SU-DHL-6 (cell line): ENCODE results near the gene IFFO2.

Experiments
- H2AFZ ChIP-seq: fragments of 200-600 bp; sonication (generic); 2 replicates; pipeline ENCODE4 v1.6.1; 2014; ENCODE audit warnings: low read depth, mild to moderate bottlenecking, moderate library complexity, mixed read lengths, antibody characterized with exemption, low read length; ENCODE audit not compliant: severe bottlenecking
- H3F3A ChIP-seq: fragments of 200-600 bp; shearing (Covaris generic); 2 replicates; pipeline ENCODE4 v1.6.0; 2016; ENCODE audit warnings: antibody characterized with exemption, mild to moderate bottlenecking; ENCODE audit not compliant: insufficient read depth
- H3K27ac ChIP-seq: fragments of 200-600 bp; sonication (generic); 2 replicates; pipeline ENCODE4 v1.5.1; 2016; ENCODE audit warnings: low read depth, mild to moderate bottlenecking, low read length, moderate library complexity, mixed read lengths
- H3K27me3 ChIP-seq: fragments of 200-600 bp; sonication (generic), shearing (Covaris generic); 2 replicates; pipeline ENCODE4 v1.6.0; 2014; ENCODE audit warnings: mild to moderate bottlenecking, low read length
- H3K36me3 ChIP-seq: fragments of 200-600 bp; sonication (generic); 2 replicates; pipeline ENCODE4 v1.6.1; 2014; ENCODE audit warnings: mild to moderate bottlenecking, low read length, mixed read lengths
- H3K4me2 ChIP-seq: fragments of 300-600, 200-600 bp; shearing (Covaris generic), sonication (generic); 2 replicates; pipeline ENCODE4 v1.6.0; 2014; ENCODE audit warnings: low read length, low read depth, mild to moderate bottlenecking; ENCODE audit not compliant: poor library complexity, severe bottlenecking
- H3K4me3 ChIP-seq: fragments of 200-600 bp; sonication (generic); 2 replicates; pipeline ENCODE4 v1.5.1; 2014; ENCODE audit warnings: antibody characterized with exemption, low read length, mild to moderate bottlenecking, mixed read lengths; ENCODE audit not compliant: insufficient read depth, poor library complexity, severe bottlenecking
- H3K79me2 ChIP-seq: fragments of 200-600 bp; sonication (generic); 2 replicates; pipeline ENCODE4 v1.6.1; 2014; ENCODE audit warnings: mild to moderate bottlenecking, low read length, moderate library complexity; ENCODE audit not compliant: insufficient read depth
- H3K9ac ChIP-seq: fragments of 200-600 bp; sonication (generic); 2 replicates; pipeline ENCODE4 v1.7.0; 2014; ENCODE audit warnings: mild to moderate bottlenecking, low read length
- H3K9me2 ChIP-seq: fragments of 200-600 bp; sonication (generic); replicated peaks from 2 replicates; pipeline ENCODE4 v1.6.1; 2014; ENCODE audit warnings: low read length; ENCODE audit not compliant: insufficient read depth
- H3K9me3 ChIP-seq: fragments of 200-600 bp; sonication (generic); 2 replicates; pipeline ENCODE4 v1.6.1; 2014; ENCODE audit warnings: low read length, mixed read lengths; ENCODE audit not compliant: insufficient read depth
- H4K20me1 ChIP-seq: fragments of 200-600 bp; sonication (generic); 2 replicates; pipeline ENCODE4 v1.6.1; 2014; ENCODE audit warnings: low read depth, mild to moderate bottlenecking, antibody characterized with exemption, low read length, moderate library complexity, mixed read lengths
- EZH2phosphoT487 ChIP-seq: fragments of 200-600 bp; sonication (generic), shearing (Covaris generic); conservative IDR thresholded peaks from 2 replicates; pipeline ENCODE4 v1.6.1; 2018; ENCODE audit warnings: mild to moderate bottlenecking, antibody characterized with exemption, low read length, moderate library complexity, mixed read lengths
- TF ChIP-seq, protein P1 (sequence below): fragments of 200-600 bp; sonication (generic); IDR thresholded peaks from one replicate; pipeline ENCODE4 v1.5.1; 2017; ENCODE audit warnings: antibody characterized with exemption, mild to moderate bottlenecking, low read length, moderate library complexity; ENCODE audit not compliant: insufficient read depth, poor library complexity, severe bottlenecking

The IFFO2 gene

DNA sequence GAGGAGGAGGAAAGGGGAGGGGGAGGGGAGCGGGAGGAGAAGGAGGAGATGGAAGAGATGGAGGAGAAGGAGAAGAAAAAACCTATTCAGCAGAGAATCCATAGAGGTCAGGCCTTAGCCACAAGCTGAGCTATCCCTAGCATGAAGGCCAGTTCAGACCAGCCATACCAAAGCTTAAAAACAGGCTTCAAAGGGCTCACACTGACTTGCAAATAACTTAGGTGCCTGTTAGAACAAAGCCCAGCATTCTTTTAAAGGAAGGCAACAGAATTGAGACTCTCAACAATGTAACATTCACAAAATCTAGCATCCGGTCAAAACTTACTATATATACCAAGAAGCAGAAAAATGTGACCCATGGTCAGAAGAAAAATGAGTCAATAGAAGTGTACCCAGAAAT, 43.6 kb upstream of the IFFO2 start:
- H3K4me2 ChIP-seq = no peak overlapping the region
- no peaks in the 10 kb centered on the region for H3K27me3 ChIP-seq
- no peak overlapping the region for H3K9ac ChIP-seq
- no peak overlapping the region for H2AFZ ChIP-seq
- no peaks in the 10 kb centered on the region for H3F3A ChIP-seq
- TF ChIP-seq, protein P1, sequence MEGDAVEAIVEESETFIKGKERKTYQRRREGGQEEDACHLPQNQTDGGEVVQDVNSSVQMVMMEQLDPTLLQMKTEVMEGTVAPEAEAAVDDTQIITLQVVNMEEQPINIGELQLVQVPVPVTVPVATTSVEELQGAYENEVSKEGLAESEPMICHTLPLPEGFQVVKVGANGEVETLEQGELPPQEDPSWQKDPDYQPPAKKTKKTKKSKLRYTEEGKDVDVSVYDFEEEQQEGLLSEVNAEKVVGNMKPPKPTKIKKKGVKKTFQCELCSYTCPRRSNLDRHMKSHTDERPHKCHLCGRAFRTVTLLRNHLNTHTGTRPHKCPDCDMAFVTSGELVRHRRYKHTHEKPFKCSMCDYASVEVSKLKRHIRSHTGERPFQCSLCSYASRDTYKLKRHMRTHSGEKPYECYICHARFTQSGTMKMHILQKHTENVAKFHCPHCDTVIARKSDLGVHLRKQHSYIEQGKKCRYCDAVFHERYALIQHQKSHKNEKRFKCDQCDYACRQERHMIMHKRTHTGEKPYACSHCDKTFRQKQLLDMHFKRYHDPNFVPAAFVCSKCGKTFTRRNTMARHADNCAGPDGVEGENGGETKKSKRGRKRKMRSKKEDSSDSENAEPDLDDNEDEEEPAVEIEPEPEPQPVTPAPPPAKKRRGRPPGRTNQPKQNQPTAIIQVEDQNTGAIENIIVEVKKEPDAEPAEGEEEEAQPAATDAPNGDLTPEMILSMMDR = no peak
- TF ChIP-seq EZH2phosphoT487 = no peak
- no peaks in the 10 kb centered on the region for H3K36me3 ChIP-seq
- no peak overlapping the region for H3K4me3 ChIP-seq
- H3K9me3 ChIP-seq = no peaks in the 10 kb centered on the region
- H3K79me2 ChIP-seq = no peaks in the 10 kb centered on the region
- no peak overlapping the region for H3K27ac ChIP-seq
- H4K20me1 ChIP-seq = no peaks in the 10 kb centered on the region
- no peaks in the 10 kb centered on the region for H3K9me2 ChIP-seq

DNA sequence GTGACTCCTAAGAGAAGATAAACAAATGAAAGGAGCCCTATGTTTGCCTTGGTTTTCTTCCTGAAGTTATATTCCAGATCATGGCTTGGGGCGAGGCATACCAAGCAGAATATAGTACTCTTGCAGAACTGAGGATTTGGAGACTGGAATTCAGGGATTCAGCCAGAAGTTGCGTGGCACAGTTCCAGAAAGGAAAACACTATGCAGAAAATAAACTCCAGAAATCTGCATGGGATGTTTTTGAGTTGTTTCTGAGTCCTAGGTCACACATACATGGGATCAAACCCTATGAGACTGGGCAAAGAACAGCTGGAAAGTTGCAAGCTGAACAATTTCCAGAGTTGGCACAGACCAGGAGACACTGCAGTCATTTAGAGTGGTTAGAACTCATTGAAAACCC, 42.9 kb upstream of the IFFO2 start:
- H3K36me3 ChIP-seq = no peaks in the 10 kb centered on the region
- H3K9me3 ChIP-seq = no peaks in the 10 kb centered on the region
- TF ChIP-seq, protein P1 = no peak
- no peak for TF ChIP-seq EZH2phosphoT487
- no peak overlapping the region for H3K27ac ChIP-seq
- H3K79me2 ChIP-seq = no peaks in the 10 kb centered on the region
- H3K9ac ChIP-seq = no peak overlapping the region
- no peaks in the 10 kb centered on the region for H4K20me1 ChIP-seq
- H3K4me3 ChIP-seq = no peak overlapping the region
- no peaks in the 10 kb centered on the region for H3K9me2 ChIP-seq
- no peak overlapping the region for H2AFZ ChIP-seq
- no peaks in the 10 kb centered on the region for H3K27me3 ChIP-seq
- no peaks in the 10 kb centered on the region for H3F3A ChIP-seq
- no peak overlapping the region for H3K4me2 ChIP-seq

DNA sequence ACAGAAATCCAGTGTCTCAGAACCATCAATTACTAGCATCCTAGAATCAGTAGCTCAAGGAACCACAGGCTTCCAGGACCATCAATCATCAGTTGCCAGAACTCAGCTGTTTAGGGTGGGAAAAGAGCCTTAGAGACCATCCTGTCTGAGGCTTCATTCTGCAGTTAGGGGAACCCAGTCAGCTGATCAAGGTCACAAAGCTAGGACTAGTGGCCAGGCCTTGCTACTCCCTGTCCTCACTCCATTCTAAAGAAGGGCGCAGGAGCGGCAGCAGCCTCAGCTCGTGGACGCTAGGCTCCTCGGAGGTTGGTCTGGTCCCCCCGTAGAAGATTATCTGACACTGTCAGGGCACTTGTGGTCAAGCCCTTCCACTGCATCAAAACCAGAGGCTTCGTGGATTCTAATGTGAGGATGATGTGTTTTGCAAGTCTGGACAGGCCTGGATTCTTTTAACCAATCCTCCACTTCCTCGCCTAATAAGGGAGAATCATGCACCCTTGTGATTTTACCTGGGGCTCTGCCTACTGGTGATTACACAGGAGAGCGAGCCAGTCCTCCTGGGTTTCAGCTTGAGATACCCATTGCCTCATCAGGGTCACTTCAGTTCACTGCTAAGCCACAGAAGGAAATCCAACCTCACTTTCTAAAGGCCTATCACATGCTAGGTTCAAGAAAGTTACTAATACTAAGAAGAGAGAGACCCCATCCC, 41.7 kb upstream of the IFFO2 start:
- H3K9me2 ChIP-seq = no peaks in the 10 kb centered on the region
- no peaks in the 10 kb centered on the region for H3K9me3 ChIP-seq
- no peaks in the 10 kb centered on the region for H3F3A ChIP-seq
- no peak overlapping the region for H2AFZ ChIP-seq
- TF ChIP-seq EZH2phosphoT487 = no peak
- TF ChIP-seq, protein P1 = no peak
- H3K27ac ChIP-seq = no peak overlapping the region
- H3K36me3 ChIP-seq = no peaks in the 10 kb centered on the region
- no peaks in the 10 kb centered on the region for H3K79me2 ChIP-seq
- H3K4me3 ChIP-seq = no peak overlapping the region
- no peaks in the 10 kb centered on the region for H3K27me3 ChIP-seq
- H3K4me2 ChIP-seq = no peak overlapping the region
- H3K9ac ChIP-seq = no peak overlapping the region
- H4K20me1 ChIP-seq = no peaks in the 10 kb centered on the region
